Mucosa of rectum (tissue), 2 donors: ENCODE results near the gene ARHGAP10.
A peak's percentile ranks its signal among the peaks of the same experiment; 100 is the strongest.

Experiments used
- H3K27ac ChIP-seq, 2 donors: one replicate each; pipeline ENCODE4 v1.7.0; 2013; ENCODE audit warnings: inconsistent platforms in 2 of 2, low read depth in 2 of 2, low read length in 2 of 2
- H3K27me3 ChIP-seq, 2 donors: one replicate each; pipeline ENCODE4 v1.7.0; 2013; ENCODE audit warnings: low read length in 2 of 2; ENCODE audit not compliant: control insufficient read depth in 2 of 2, insufficient read depth in 2 of 2
- H3K36me3 ChIP-seq, 2 donors: one replicate each; pipeline ENCODE4 v1.7.0; 2013; ENCODE audit warnings: low read length in 2 of 2; ENCODE audit not compliant: control insufficient read depth in 2 of 2, insufficient read depth in 2 of 2
- H3K4me1 ChIP-seq, 2 donors: one replicate each; pipeline ENCODE4 v1.7.0; 2013; ENCODE audit warnings: low read length in 2 of 2, mild to moderate bottlenecking in 1 of 2; ENCODE audit not compliant: control insufficient read depth in 2 of 2, insufficient read depth in 2 of 2
- H3K4me3 ChIP-seq, 2 donors: one replicate each; pipeline ENCODE4 v1.7.0; 2013; ENCODE audit warnings: low read length in 2 of 2
- H3K9ac ChIP-seq, 2 donors: one replicate each; pipeline ENCODE4 v1.7.0; 2013; ENCODE audit warnings: low read length in 2 of 2, low read depth in 1 of 2, mild to moderate bottlenecking in 1 of 2
- H3K9me3 ChIP-seq, 2 donors: one replicate each; pipeline ENCODE4 v1.7.0; 2013; ENCODE audit warnings: low read length in 2 of 2; ENCODE audit not compliant: control insufficient read depth in 2 of 2
- donor health status: healthy.
- donor health status: Normal muscosa, but diverticular disease.

Gene ARHGAP10

GRCh38 chr4:147830102-147830463, 98.2 kb downstream of the ARHGAP10 start:
- no peak overlapping the region for H3K9ac ChIP-seq
- H3K27ac ChIP-seq, result peak overlapping the region; percentile 58 to 77
- H3K4me3 ChIP-seq, result no peak overlapping the region
- H3K27me3 ChIP-seq, result no peaks in the 10 kb centered on the region
- peaks cover 0 to 9% of the 10 kb centered on the region in 2 donors for H3K4me1 ChIP-seq
- no peaks in the 10 kb centered on the region for H3K9me3 ChIP-seq
- no peaks in the 10 kb centered on the region for H3K36me3 ChIP-seq

DNA sequence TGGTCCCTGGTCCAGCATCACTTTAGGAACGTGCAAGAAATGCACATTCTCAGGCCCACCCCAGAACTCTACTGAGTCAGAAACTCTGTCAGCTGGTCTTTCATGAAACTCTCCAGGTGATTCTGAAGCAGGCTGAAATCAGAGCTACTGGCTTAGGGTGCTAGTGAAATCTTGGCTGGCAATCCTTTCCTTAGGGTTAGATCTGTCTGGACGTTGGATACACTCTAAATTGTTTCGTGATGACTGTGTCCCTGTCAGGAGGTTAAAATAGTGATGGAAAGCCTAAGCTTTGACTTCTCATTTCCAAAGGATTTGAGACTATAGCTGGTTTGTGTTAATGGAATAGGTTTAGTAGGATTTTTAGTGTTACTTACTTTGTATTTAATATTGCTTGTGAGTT, 99.1 kb downstream of the ARHGAP10 start:
- peak overlapping the region; percentile 48 to 77 for H3K27ac ChIP-seq
- no peaks in the 10 kb centered on the region for H3K9me3 ChIP-seq
- no peak overlapping the region for H3K4me3 ChIP-seq
- H3K9ac ChIP-seq, result no peak overlapping the region
- H3K4me1 ChIP-seq, result peaks cover 0 to 9% of the 10 kb centered on the region in 2 donors
- no peaks in the 10 kb centered on the region for H3K27me3 ChIP-seq
- H3K36me3 ChIP-seq, result no peaks in the 10 kb centered on the region

DNA sequence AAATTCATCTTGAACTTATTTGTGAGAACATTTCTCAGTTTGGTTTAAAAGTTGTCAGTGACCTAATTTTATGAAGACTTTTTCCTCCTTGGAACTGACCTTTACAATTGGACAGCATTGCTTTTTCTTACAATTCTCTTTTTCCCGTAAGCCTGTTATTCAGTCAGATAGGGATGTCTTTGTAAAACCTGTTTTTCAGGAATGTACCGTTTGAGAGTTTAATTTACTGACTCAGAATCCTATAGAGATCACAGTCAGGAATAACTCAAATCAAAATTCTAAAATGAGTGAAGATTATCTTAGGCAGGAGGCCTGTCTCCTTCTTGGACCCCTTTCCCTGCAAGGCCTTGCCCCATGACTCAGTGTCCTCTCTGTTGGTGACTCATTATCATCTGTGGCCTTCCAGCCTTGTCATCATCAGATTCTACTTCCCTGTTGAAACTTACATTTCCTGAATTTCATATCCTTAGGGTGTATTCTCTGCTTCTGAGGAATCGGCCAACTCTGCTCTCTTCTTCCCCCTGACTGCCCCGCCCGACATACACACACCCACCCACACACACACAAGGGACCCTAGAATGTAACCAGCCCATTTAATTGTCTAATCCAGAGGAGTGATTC, 99.8 kb downstream of the ARHGAP10 start:
- Histone ChIP-seq H3K9me3 (no peaks in the 10 kb centered on the region), H3K27ac (peak overlapping the region; percentile 48 to 77), H3K4me1 (peaks cover 0 to 9% of the 10 kb centered on the region in 2 donors), H3K4me3 (no peak overlapping the region), H3K36me3 (no peaks in the 10 kb centered on the region), H3K9ac (no peak overlapping the region), H3K27me3 (no peaks in the 10 kb centered on the region)

GRCh38 chr4:147833254-147833653, 101.4 kb downstream of the ARHGAP10 start:
- no peaks in the 10 kb centered on the region for H3K27me3 ChIP-seq
- H3K4me3 ChIP-seq, result no peak overlapping the region
- H3K9ac ChIP-seq, result no peak overlapping the region
- H3K27ac ChIP-seq, result no peak overlapping the region
- H3K9me3 ChIP-seq, result no peaks in the 10 kb centered on the region
- H3K36me3 ChIP-seq, result no peaks in the 10 kb centered on the region
- peaks cover 0 to 9% of the 10 kb centered on the region in 2 donors for H3K4me1 ChIP-seq

DNA sequence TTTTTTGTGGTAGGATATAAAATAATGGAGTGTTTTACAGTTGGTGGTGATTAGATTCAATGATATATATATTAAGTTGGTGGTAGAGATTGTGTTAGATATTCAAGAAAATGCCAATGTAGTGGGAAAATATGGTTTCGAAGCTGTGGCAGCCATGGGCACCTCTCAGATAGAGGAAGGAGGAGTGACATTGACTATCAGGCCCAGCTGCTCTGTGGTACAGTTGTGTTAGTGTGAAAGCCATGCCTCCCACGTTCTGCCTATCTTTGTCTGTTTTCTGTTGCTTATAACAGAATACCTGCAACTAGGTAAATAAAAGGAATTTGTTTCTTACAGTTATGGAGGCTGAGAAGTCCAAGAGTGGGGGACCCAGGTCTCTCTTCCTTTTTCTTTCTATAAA, 101.9 kb downstream of the ARHGAP10 start:
- H3K36me3 ChIP-seq, result no peaks in the 10 kb centered on the region
- H3K27me3 ChIP-seq, result no peaks in the 10 kb centered on the region
- H3K9ac ChIP-seq, result no peak overlapping the region
- no peak overlapping the region for H3K4me3 ChIP-seq
- peaks cover 0 to 9% of the 10 kb centered on the region in 2 donors for H3K4me1 ChIP-seq
- H3K27ac ChIP-seq, result no peak overlapping the region
- H3K9me3 ChIP-seq, result no peaks in the 10 kb centered on the region

GRCh38 chr4:147834480-147834879, 102.6 kb downstream of the ARHGAP10 start:
- Histone ChIP-seq H3K27ac (no peak overlapping the region), H3K4me1 (peaks cover 0 to 9% of the 10 kb centered on the region in 2 donors), H3K27me3 (no peaks in the 10 kb centered on the region), H3K9ac (no peak overlapping the region), H3K4me3 (no peak overlapping the region), H3K9me3 (no peaks in the 10 kb centered on the region), H3K36me3 (no peaks in the 10 kb centered on the region)

DNA sequence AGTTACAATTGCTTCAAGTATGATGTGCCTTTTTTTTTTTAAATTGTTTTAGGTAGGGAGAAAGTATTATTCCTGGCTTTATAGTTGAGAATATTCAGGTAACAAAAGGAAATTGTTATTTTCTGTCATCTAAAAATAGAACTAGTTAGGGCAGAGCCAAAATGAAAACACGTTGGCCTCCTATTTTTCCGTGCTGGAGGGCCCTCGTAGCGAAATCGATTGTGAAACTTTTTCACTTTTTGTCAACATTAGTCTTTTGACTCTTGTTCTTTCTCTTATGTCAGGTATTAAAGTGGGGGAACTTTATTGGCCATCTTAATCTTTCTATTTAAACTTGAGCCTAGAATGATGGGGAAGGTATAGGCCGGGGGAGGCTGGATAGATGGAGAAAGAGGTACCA, 104.9 kb downstream of the ARHGAP10 start:
- peaks cover 0 to 3% of the 10 kb centered on the region in 2 donors for H3K4me1 ChIP-seq

DNA sequence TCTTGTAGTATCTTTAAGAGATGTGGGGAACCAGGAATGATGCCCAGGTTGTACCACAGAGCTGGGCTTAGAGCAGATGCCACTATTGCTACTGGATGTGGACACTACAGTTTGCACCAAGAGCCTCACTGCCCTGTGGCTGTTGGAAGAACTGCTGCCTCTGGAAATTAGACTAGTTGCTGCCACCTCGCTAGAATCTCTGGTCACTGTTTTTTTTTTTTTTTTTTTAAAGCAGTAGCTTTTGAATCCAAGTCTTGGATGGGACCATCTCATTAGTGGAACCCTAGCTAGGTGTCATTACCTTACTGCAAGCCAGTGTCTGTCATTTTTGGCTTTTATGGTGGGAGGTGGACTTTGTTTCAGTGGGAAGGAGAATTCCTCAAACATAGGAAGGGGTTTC, 105.5 kb downstream of the ARHGAP10 start:
- H3K9ac ChIP-seq, result no peak overlapping the region
- no peaks in the 10 kb centered on the region for H3K9me3 ChIP-seq
- H3K36me3 ChIP-seq, result no peaks in the 10 kb centered on the region
- no peak overlapping the region for H3K4me3 ChIP-seq
- H3K27ac ChIP-seq, result no peak overlapping the region
- no peaks in the 10 kb centered on the region for H3K27me3 ChIP-seq
- H3K4me1 ChIP-seq, result no peaks in the 10 kb centered on the region

More for the DNA sequence above, 104.9 kb downstream of the ARHGAP10 start:
- no peaks in the 10 kb centered on the region for H3K27me3 ChIP-seq
- no peak overlapping the region for H3K9ac ChIP-seq
- H3K27ac ChIP-seq, result no peak overlapping the region
- no peaks in the 10 kb centered on the region for H3K9me3 ChIP-seq
- H3K4me3 ChIP-seq, result no peak overlapping the region
- no peaks in the 10 kb centered on the region for H3K36me3 ChIP-seq

- H3K9ac ChIP-seq, result no peak overlapping the region
- H3K9me3 ChIP-seq, result no peaks in the 10 kb centered on the region
- H3K36me3 ChIP-seq, result no peaks in the 10 kb centered on the region
- H3K4me1 ChIP-seq, result no peaks in the 10 kb centered on the region
- no peak overlapping the region for H3K27ac ChIP-seq
- no peaks in the 10 kb centered on the region for H3K27me3 ChIP-seq
- H3K4me3 ChIP-seq, result no peak overlapping the region
These were observed 106.0 kb downstream of the ARHGAP10 start for GRCh38 chr4:147837854-147838253.

DNA sequence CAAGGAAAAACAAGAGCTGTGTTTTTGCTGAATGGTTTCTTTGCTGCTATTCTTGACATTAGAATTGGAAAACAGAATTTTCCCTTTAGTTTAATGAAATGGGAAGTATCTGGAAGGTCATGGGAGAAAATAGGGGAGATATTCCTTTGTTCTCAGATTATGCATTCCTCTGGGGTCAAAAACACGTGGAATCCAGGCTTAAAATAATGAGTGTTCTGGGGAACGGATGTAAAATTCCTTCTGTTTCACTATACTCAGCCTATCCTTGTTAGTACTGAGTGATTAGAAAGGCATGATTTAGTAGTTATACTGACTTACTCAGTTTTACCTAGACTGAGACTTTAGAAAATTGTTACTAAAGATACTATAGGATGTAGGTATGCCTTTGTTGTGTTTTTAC, 107.3 kb downstream of the ARHGAP10 start:
- Histone ChIP-seq H3K27ac (no peak overlapping the region), H3K9me3 (no peaks in the 10 kb centered on the region), H3K27me3 (no peaks in the 10 kb centered on the region), H3K9ac (no peak overlapping the region), H3K36me3 (no peaks in the 10 kb centered on the region), H3K4me1 (no peaks in the 10 kb centered on the region), H3K4me3 (no peak overlapping the region)

DNA sequence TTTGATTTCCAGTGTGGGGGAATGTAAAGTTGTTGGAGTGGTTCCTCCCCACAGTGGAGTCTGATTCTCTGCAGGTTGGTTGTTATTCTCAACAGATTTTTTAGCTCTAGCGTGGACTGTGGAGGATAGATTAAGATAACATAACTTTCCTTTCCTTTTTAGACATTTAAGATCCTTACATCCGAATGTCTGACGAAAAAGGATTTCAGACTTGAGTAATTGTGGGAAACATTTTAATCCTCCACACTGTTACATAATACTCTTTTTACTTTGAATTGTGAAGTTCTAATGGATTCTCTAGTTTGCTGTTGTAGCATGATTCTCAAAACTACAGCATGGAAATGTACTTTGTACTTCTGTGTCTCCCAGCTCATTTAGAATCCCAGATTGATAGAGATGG, 107.8 kb downstream of the ARHGAP10 start:
- H3K9me3 ChIP-seq, result no peaks in the 10 kb centered on the region
- H3K27ac ChIP-seq, result no peak overlapping the region
- no peaks in the 10 kb centered on the region for H3K4me1 ChIP-seq
- no peak overlapping the region for H3K4me3 ChIP-seq
- no peaks in the 10 kb centered on the region for H3K36me3 ChIP-seq
- H3K9ac ChIP-seq, result no peak overlapping the region
- no peaks in the 10 kb centered on the region for H3K27me3 ChIP-seq
